Ovary (tissue), 9 donors: ENCODE data around the gene CSRP1. TPM values are rescaled to one million over a fixed set of nuclear protein-coding genes. Genes with fewer than 3 reads are reported as not detected.

Experiments used
- DNase-seq, 5 donors: peaks; one replicate each; pipeline ENCODE4 v3.0.0-alpha.2; 2019 to 2020
- H3K27ac ChIP-seq, 2 donors: fragments of 200-600 bp; one replicate each; pipeline versions ENCODE4 v1.5.1 to v1.8.0; 2019 to 2022
- H3K27me3 ChIP-seq: fragments of 200-600 bp; one replicate; pipeline ENCODE4 v1.8.0; 2022
- H3K36me3 ChIP-seq: fragments of 200-600 bp; sonication (generic); one replicate; pipeline ENCODE4 v1.5.1; 2019
- H3K4me1 ChIP-seq: one replicate; pipeline ENCODE4 v1.8.1; 2013; ENCODE audit warnings: mild to moderate bottlenecking, moderate library complexity; ENCODE audit not compliant: insufficient read depth
- H3K4me3 ChIP-seq: fragments of 200-600 bp; sonication (generic); one replicate; pipeline ENCODE4 v1.5.1; 2017
- H3K9me3 ChIP-seq, 2 donors: fragments of 200-600 bp in 1 of 2; sonication (generic) in 1 of 2; one replicate each; pipeline versions ENCODE4 v1.5.1 to v1.8.1; 2013 to 2019; ENCODE audit warnings: mild to moderate bottlenecking in 1 of 2, moderate library complexity in 1 of 2
- EP300 ChIP-seq: sonication (generic); formaldehyde crosslinking; IDR thresholded peaks from one replicate; pipeline ENCODE4 v1.6.1; 2017; ENCODE audit warnings: antibody characterized with exemption
- POLR2A ChIP-seq: fragments of 450-650 bp; IDR thresholded peaks from one replicate; pipeline ENCODE4 v1.6.1; 2017; ENCODE audit warnings: antibody characterized with exemption, mild to moderate bottlenecking, moderate library complexity
- WGBS, 3 donors: extraction: QIAGEN DNeasy Blood & Tissue Kit in 1 of 3; methylation state at CpG; one replicate each; pipeline versions ENCODE4 v1.1.5 to v1.1.7; 2013 to 2017; 5-methylcytosine and 5-hydroxymethylcytosine counted together
- intact Hi-C, 4 donors: fragments of 100-400 bp; cut with DNase I; formaldehyde crosslinking; loops; one replicate each; pipeline versions ENCODE4 v1.11.0 to v1.15.1; 2022 to 2023
- polyA plus RNA-seq, 2 donors: library from polyadenylated mRNA; stranded (reverse); fragments of 200-250 nt in 1 of 2; fragments of 350-450 nt in 1 of 2; fragmentation: Illumina TruSeq in 1 of 2; extraction: RNeasy Lipid Tissue Mini Kit (QIAGEN cat#74804) in 1 of 2; gene quantifications; one replicate each; pipeline ENCODE4 v1.2.3, GENCODE V29; 2013 to 2014
- total RNA-seq, 7 donors: library from RNA; depleted of rRNA in 2 of 7; stranded (reverse); fragments of >200 nt in 2 of 7; fragmentation: NEBNext Ultra II Directional in 3 of 7; extraction: Animal tissue kit (Norgen Biotek cat#: 25700) in 3 of 7; gene quantifications; one replicate each; pipeline versions ENCODE4 v1.1.0 to v1.2.4, GENCODE V29; 2016 to 2023
- TF ChIP-seq, protein P1 (sequence below), 3 donors: fragments of 450-650 bp in 2 of 3; fragments of 200-600 bp in 1 of 3; IDR thresholded peaks; one replicate each; pipeline versions ENCODE4 v1.5.1 to v1.8.0; 2016 to 2022; ENCODE audit warnings: antibody characterized with exemption in 3 of 3, mild to moderate bottlenecking in 1 of 3
- donor health status: DM: no; HTN: no; CAD: no; lungs with moderate emphysema.
- donor health status: DM: no; HTN: no; CAD: no.
- donor health status: Bipolar disorder and iron deficiency.
- donor health status: DM: yes; HTN: yes; CAD: no.
- donor health status: DM: no; HTN: no; CAD: no.
- donor health status: DM: yes; HTN: yes; CAD: no.

CSRP1 gene
- total and polyA plus RNA-seq, 9 donors: 205 to 783 (median 274) TPM

DNA sequence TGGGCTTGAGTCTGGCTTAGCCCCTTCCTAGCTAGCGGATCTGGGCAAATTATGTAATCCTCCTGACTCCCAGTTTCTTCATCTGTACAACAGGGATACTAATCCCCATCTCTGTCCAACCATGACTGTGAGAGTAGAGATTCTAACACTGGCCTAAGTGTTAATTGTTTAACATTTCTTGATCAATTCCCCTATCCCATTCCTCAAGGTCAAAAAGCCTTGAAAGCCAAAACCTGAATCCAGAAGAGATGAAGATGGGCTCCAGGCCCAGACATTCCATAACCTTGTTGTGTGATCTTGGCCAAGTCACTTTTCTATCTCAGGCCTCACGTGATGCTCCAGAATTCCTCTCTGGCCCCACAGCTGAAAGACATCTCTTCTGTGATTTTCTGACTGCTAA lies 19.2 kb downstream of the CSRP1 start:
- DNase-seq: no peak
- Histone ChIP-seq H3K36me3 (no peaks in the 10 kb centered on the region), H3K27ac (peak overlapping the region; percentile 8 to 30), H3K4me3 (no peak overlapping the region), H3K4me1 (peaks cover 11% of the 10 kb centered on the region), H3K9me3 (no peaks in the 10 kb centered on the region), H3K27me3 (no peaks in the 10 kb centered on the region)
- 32 to 41% (median 40%) methylated on average over 2 of the region's 2 CpGs for WGBS, 3 donors
- TF ChIP-seq, protein P1, sequence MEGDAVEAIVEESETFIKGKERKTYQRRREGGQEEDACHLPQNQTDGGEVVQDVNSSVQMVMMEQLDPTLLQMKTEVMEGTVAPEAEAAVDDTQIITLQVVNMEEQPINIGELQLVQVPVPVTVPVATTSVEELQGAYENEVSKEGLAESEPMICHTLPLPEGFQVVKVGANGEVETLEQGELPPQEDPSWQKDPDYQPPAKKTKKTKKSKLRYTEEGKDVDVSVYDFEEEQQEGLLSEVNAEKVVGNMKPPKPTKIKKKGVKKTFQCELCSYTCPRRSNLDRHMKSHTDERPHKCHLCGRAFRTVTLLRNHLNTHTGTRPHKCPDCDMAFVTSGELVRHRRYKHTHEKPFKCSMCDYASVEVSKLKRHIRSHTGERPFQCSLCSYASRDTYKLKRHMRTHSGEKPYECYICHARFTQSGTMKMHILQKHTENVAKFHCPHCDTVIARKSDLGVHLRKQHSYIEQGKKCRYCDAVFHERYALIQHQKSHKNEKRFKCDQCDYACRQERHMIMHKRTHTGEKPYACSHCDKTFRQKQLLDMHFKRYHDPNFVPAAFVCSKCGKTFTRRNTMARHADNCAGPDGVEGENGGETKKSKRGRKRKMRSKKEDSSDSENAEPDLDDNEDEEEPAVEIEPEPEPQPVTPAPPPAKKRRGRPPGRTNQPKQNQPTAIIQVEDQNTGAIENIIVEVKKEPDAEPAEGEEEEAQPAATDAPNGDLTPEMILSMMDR (IDR thresholded peaks at IDR 0.05): no peak
- TF ChIP-seq POLR2A: no peak
- TF ChIP-seq EP300: no peak
- intact Hi-C loops: no loop called here

DNA sequence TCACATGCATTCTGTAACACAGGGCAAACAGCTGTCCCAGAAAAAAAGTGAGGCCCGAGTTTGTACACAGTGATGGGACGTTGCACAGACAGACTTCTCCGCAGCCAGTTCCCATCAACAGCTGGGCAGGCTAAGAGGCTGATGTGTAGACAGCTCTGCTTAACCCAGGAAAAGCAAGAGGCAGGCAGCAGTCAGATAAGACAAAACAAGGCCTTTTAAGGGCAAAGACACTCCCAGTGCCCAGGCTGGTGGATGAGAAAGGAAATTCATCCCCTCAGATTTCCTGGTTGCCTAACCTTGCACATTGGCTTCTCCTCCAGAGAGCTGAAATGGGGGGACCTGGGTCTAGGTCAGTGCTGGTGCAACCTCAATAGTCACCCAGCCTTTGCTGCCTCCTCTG lies 20.7 kb downstream of the CSRP1 start:
- TF ChIP-seq EP300 (no peak), POLR2A (no peak)
- TF ChIP-seq, protein P1 (IDR thresholded peaks at IDR 0.05): no peak
- DNase-seq: peak in 2 of 5 donors; percentile 22 to 34
- Histone ChIP-seq H3K4me1 (peaks cover 3% of the 10 kb centered on the region), H3K27ac (peak overlapping the region in 1 of 2 donors; percentile 18), H3K27me3 (no peaks in the 10 kb centered on the region), H3K9me3 (no peaks in the 10 kb centered on the region), H3K36me3 (no peaks in the 10 kb centered on the region), H3K4me3 (no peak overlapping the region)
- WGBS, 3 donors: 12 to 23% (median 17%) methylated on average over 3 of the region's 3 CpGs
- intact Hi-C loops: no loop called here

DNA sequence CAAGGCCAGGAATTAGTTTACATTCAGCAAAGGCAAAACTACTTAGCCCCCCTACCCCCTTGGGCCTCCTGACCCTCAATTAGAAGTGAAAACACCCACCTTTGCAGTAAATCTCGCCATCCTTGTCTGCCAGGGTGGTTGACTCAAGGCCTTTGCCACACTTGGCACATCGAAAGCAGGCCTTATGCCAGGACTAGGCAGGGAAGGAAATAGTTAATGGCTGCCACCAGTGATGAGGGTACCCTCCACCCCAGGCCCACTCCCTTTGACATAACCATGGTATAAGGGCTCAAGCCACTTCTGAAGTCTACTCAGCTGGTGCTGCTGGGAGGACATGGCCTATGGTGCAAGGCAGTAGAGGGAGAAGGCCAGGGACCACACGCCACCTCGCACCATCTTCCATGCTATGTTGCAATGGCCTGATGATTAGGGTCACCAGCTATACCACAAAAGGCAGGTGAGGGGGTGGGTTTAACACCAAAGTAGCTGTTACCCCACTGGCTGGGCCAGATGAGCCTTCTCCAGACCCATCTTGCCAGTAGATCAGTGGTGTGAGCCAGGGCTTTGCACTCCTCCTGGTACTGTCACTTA lies 21.6 kb downstream of the CSRP1 start:
- intact Hi-C loops: no loop called here
- H3K36me3 ChIP-seq: no peaks in the 10 kb centered on the region
- no peak overlapping the region for H3K4me3 ChIP-seq
- DNase-seq: peak in 1 of 5 donors; percentile 24
- 87 to 94% (median 89%) methylated on average over 4 of the region's 4 CpGs for WGBS, 3 donors
- TF ChIP-seq, protein P1 (IDR thresholded peaks at IDR 0.05): no peak
- no peak for TF ChIP-seq EP300
- no peak for TF ChIP-seq POLR2A
- H3K27ac ChIP-seq: no peak overlapping the region
- H3K27me3 ChIP-seq: no peaks in the 10 kb centered on the region
- no peaks in the 10 kb centered on the region for H3K9me3 ChIP-seq
- peaks cover 3% of the 10 kb centered on the region for H3K4me1 ChIP-seq

DNA sequence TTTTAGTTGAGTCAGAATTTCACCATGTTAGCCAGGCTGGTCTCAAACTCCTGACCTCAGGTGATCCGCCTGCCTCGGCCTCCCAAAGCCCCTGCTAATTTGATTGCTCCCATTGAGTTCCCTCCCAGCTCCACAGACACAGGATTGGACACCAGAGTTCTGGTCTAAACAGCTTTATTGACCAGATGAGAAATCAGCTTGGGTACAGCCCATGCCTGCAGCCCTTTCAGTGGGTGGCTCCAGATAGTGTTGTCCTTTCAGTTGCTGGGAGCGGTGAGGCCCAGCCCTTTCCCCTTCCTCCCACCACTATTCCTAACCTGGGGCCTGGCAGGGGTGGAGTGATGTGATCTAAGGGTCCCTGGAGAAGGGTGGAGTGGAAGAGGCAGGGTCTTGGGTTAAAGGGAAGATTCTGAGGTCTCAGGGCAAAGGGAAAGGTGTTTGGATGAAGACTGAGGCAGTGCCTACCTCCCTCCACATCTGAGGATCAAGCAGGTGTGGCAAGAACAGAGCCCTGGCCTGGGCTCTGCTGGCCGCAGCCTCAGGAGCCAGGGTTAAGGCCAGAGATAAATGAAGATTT lies 23.5 kb downstream of the CSRP1 start:
- Histone ChIP-seq H3K9me3 (no peaks in the 10 kb centered on the region), H3K4me3 (no peak overlapping the region), H3K27ac (no peak overlapping the region), H3K27me3 (no peaks in the 10 kb centered on the region), H3K36me3 (no peaks in the 10 kb centered on the region), H3K4me1 (no peaks in the 10 kb centered on the region)
- WGBS, 3 donors: 89 to 92% (median 92%) methylated on average over 4 of the region's 4 CpGs
- no peak for DNase-seq
- TF ChIP-seq, protein P1 (IDR thresholded peaks at IDR 0.05): no peak
- no peak for TF ChIP-seq EP300
- no peak for TF ChIP-seq POLR2A
- intact Hi-C loops: loop anchor here in 3 of 4 donors (2.0 kb wide), 1 partner anchor 29 kb away; no protein-coding TSS in a partner anchor
